K562 (cell line): ENCODE measurements around the gene SNX18. TPM values are rescaled to one million over a fixed set of nuclear protein-coding genes. Genes with fewer than 3 reads are reported as not detected.

ENCODE experiments used
- COPS2 ChIP-seq: fragments of 450-650 bp; conservative IDR thresholded peaks from 2 replicates; pipeline ENCODE4 v1.6.1; 2016; ENCODE audit warnings: mild to moderate bottlenecking, moderate library complexity
- HCFC1 ChIP-seq: IDR thresholded peaks from 2 replicates; pipeline ENCODE4 v1.6.1; 2012; ENCODE audit warnings: low read depth, low read length, improper control_type of control experiment
- MTA2 ChIP-seq: fragments of 450-650 bp; IDR thresholded peaks from 2 replicates; pipeline ENCODE4 v1.6.1; 2016; ENCODE audit warnings: low read depth
- NRF1 ChIP-seq, 2 experiments: fragments of 450-650 bp; IDR thresholded peaks in 1 of 2; conservative IDR thresholded peaks in 1 of 2; 2 replicates each; pipeline ENCODE4 v1.6.1; 2014; ENCODE audit warnings: mild to moderate bottlenecking in 2 of 2
- POLR2G ChIP-seq: fragments of 200-400 bp; formaldehyde crosslinking; IDR thresholded peaks from 2 replicates; pipeline ENCODE4 v1.6.1; 2017; ENCODE audit warnings: low read depth, mild to moderate bottlenecking, antibody characterized with exemption, low read length, moderate library complexity
- TCF3 ChIP-seq: sonication (generic); formaldehyde crosslinking; IDR thresholded peaks from 2 replicates; pipeline ENCODE4 v1.4.0; 2020; ENCODE audit warnings: mild to moderate bottlenecking, missing genetic modification reagents
- YY1 ChIP-seq, 3 experiments: IDR thresholded peaks; 2 replicates each; pipeline ENCODE4 v1.6.1; 2011; ENCODE audit warnings: low read length in 2 of 3, mild to moderate bottlenecking in 2 of 3, moderate library complexity in 2 of 3, borderline replicate concordance in 1 of 3, control low read depth in 1 of 3, low read depth in 1 of 3; ENCODE audit not compliant: insufficient read depth in 3 of 3, insufficient replicate concordance in 2 of 3, control insufficient read depth in 1 of 3, insufficient read length in 1 of 3; ENCODE audit errors: extremely low read depth in 1 of 3
- polyA plus RNA-seq, 8 experiments: library from polyadenylated mRNA; depleted of rRNA in 4 of 8; stranded (reverse) in 5 of 8; unstranded in 3 of 8; fragments of >200 nt; fragmentation: Nextera tagmentation in 2 of 8; fragmentation: Illumina TruSeq in 1 of 8; extraction: Ambion mirVana in 2 of 8; extraction: Trizol in 1 of 8; gene quantifications; 2 replicates each; pipeline versions ENCODE4 v1.2.1 to v1.2.3, GENCODE V29; 2011 to 2014; ENCODE audit warnings: inconsistent platforms in 1 of 8, missing spikeins in 1 of 8
- total RNA-seq, 7 experiments: library from RNA; depleted of rRNA in 6 of 7; stranded (reverse); fragments of >200 nt in 6 of 7; fragmentation: Illumina TruSeq in 2 of 7; extraction: Trizol in 2 of 7; gene quantifications; 2 replicates each; pipeline versions ENCODE4 v1.2.1 to v1.2.3, GENCODE V29; 2011 to 2021; ENCODE audit warnings: low replicate concordance in 1 of 7
- TF ChIP-seq, protein P1 (sequence below), 2 experiments: fragments of 150-350 bp in 1 of 2; IDR thresholded peaks; 2 replicates each; pipeline ENCODE4 v1.6.1; 2012 to 2016; ENCODE audit warnings: low read depth in 2 of 2, low read length in 2 of 2, mild to moderate bottlenecking in 1 of 2, moderate library complexity in 1 of 2
- TF ChIP-seq, protein P2 (sequence below): conservative IDR thresholded peaks from 2 replicates; pipeline ENCODE4 v1.6.1; 2011; ENCODE audit warnings: low read depth, mild to moderate bottlenecking, low read length; ENCODE audit not compliant: control insufficient read depth
- TF ChIP-seq, protein P3 (sequence below), 3 experiments: IDR thresholded peaks in 2 of 3; conservative IDR thresholded peaks in 1 of 3; 2 replicates each; pipeline ENCODE4 v1.5.1; 2011 to 2012; ENCODE audit warnings: low read length in 3 of 3, mild to moderate bottlenecking in 3 of 3, control low read depth in 2 of 3, improper control_type of control experiment in 1 of 3, inconsistent platforms in 1 of 3, low read depth in 1 of 3, mixed read lengths in 1 of 3, moderate library complexity in 1 of 3; ENCODE audit not compliant: insufficient read depth in 2 of 3
- TF ChIP-seq, protein P4 (sequence below): fragments of 450-650 bp; IDR thresholded peaks from 2 replicates; pipeline ENCODE4 v1.6.1; 2017; ENCODE audit warnings: antibody characterized with exemption, mild to moderate bottlenecking
- TF ChIP-seq, protein P5 (sequence below): fragments of 250-450 bp; sonication (Bioruptor Pico); IDR thresholded peaks from 2 replicates; pipeline ENCODE4 v1.8.0; 2021; ENCODE audit warnings: moderate library complexity, mild to moderate bottlenecking, inconsistent platforms

The SNX18 gene
- total and polyA plus RNA-seq, 9 of the 15 experiments (the other 6 are each of a cell fraction or from before 2014, with no cell fraction given), result 2.3 to 8.8 (median 6.0) TPM

DNA sequence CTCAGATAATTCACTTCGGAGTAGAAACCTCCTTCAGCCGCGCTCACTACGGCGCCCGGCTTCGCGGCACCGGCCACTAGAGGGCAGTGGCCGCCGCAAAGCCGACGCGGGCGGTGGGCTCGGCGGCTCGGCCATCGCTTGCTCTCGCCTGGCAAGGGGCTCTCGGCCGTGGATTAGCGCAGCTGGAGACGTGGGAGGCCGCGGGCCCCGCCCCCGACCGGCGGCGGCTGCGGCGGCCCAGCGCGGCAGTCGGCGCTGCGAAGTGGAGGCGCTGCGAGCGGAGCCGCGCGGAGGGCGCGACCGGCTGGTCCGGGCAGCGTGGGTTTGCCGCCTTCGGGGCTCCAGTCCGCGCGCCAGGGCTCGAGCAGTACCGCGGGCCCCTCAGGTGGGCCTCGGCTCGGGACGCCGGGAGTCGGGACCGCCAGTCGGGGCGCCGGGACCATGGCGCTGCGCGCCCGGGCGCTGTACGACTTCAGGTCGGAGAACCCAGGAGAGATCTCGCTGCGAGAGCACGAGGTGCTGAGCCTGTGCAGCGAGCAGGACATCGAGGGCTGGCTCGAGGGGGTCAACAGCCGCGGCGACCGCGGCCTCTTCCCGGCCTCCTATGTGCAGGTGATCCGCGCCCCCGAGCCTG is at the start of gene SNX18 (continued):
- TF ChIP-seq YY1 (IDR thresholded peaks at IDR 0.05; ENCODE audit: borderline replicate concordance in 1 of 3, control insufficient read depth in 1 of 3, extremely low read depth in 1 of 3, insufficient read depth in 3 of 3, insufficient read length in 1 of 3, insufficient replicate concordance in 2 of 3, low read depth in 1 of 3, low read length in 2 of 3) (peak in 2 of 3 experiments; percentile 71 to 85), TCF3 (peak; percentile 37), COPS2 (no peak), POLR2G (peak; percentile 81), MTA2 (no peak), HCFC1 (peak; percentile 73), NRF1 (conservative IDR thresholded peaks at IDR 0.05 in 1 of 2, IDR thresholded peaks at IDR 0.05 in 1 of 2) (peak in 1 of 2 experiments; percentile 8; a peak in 2 of 4 replicates)
- TF ChIP-seq, protein P1, sequence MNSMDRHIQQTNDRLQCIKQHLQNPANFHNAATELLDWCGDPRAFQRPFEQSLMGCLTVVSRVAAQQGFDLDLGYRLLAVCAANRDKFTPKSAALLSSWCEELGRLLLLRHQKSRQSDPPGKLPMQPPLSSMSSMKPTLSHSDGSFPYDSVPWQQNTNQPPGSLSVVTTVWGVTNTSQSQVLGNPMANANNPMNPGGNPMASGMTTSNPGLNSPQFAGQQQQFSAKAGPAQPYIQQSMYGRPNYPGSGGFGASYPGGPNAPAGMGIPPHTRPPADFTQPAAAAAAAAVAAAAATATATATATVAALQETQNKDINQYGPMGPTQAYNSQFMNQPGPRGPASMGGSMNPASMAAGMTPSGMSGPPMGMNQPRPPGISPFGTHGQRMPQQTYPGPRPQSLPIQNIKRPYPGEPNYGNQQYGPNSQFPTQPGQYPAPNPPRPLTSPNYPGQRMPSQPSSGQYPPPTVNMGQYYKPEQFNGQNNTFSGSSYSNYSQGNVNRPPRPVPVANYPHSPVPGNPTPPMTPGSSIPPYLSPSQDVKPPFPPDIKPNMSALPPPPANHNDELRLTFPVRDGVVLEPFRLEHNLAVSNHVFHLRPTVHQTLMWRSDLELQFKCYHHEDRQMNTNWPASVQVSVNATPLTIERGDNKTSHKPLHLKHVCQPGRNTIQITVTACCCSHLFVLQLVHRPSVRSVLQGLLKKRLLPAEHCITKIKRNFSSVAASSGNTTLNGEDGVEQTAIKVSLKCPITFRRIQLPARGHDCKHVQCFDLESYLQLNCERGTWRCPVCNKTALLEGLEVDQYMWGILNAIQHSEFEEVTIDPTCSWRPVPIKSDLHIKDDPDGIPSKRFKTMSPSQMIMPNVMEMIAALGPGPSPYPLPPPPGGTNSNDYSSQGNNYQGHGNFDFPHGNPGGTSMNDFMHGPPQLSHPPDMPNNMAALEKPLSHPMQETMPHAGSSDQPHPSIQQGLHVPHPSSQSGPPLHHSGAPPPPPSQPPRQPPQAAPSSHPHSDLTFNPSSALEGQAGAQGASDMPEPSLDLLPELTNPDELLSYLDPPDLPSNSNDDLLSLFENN (IDR thresholded peaks at IDR 0.05; ENCODE audit: low read depth in 2 of 2, low read length in 2 of 2), result peak in 1 of 2 experiments; percentile 95; a peak in 3 of 4 replicates
- TF ChIP-seq, protein P2, sequence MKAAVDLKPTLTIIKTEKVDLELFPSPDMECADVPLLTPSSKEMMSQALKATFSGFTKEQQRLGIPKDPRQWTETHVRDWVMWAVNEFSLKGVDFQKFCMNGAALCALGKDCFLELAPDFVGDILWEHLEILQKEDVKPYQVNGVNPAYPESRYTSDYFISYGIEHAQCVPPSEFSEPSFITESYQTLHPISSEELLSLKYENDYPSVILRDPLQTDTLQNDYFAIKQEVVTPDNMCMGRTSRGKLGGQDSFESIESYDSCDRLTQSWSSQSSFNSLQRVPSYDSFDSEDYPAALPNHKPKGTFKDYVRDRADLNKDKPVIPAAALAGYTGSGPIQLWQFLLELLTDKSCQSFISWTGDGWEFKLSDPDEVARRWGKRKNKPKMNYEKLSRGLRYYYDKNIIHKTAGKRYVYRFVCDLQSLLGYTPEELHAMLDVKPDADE, result peak; percentile 93
- TF ChIP-seq, protein P3, sequence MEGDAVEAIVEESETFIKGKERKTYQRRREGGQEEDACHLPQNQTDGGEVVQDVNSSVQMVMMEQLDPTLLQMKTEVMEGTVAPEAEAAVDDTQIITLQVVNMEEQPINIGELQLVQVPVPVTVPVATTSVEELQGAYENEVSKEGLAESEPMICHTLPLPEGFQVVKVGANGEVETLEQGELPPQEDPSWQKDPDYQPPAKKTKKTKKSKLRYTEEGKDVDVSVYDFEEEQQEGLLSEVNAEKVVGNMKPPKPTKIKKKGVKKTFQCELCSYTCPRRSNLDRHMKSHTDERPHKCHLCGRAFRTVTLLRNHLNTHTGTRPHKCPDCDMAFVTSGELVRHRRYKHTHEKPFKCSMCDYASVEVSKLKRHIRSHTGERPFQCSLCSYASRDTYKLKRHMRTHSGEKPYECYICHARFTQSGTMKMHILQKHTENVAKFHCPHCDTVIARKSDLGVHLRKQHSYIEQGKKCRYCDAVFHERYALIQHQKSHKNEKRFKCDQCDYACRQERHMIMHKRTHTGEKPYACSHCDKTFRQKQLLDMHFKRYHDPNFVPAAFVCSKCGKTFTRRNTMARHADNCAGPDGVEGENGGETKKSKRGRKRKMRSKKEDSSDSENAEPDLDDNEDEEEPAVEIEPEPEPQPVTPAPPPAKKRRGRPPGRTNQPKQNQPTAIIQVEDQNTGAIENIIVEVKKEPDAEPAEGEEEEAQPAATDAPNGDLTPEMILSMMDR (IDR thresholded peaks at IDR 0.05 in 2 of 3, conservative IDR thresholded peaks at IDR 0.05 in 1 of 3; ENCODE audit: insufficient read depth in 2 of 3, low read depth in 1 of 3, low read length in 3 of 3), result peak; percentile 92 to 98 (median 97)
- TF ChIP-seq, protein P4, sequence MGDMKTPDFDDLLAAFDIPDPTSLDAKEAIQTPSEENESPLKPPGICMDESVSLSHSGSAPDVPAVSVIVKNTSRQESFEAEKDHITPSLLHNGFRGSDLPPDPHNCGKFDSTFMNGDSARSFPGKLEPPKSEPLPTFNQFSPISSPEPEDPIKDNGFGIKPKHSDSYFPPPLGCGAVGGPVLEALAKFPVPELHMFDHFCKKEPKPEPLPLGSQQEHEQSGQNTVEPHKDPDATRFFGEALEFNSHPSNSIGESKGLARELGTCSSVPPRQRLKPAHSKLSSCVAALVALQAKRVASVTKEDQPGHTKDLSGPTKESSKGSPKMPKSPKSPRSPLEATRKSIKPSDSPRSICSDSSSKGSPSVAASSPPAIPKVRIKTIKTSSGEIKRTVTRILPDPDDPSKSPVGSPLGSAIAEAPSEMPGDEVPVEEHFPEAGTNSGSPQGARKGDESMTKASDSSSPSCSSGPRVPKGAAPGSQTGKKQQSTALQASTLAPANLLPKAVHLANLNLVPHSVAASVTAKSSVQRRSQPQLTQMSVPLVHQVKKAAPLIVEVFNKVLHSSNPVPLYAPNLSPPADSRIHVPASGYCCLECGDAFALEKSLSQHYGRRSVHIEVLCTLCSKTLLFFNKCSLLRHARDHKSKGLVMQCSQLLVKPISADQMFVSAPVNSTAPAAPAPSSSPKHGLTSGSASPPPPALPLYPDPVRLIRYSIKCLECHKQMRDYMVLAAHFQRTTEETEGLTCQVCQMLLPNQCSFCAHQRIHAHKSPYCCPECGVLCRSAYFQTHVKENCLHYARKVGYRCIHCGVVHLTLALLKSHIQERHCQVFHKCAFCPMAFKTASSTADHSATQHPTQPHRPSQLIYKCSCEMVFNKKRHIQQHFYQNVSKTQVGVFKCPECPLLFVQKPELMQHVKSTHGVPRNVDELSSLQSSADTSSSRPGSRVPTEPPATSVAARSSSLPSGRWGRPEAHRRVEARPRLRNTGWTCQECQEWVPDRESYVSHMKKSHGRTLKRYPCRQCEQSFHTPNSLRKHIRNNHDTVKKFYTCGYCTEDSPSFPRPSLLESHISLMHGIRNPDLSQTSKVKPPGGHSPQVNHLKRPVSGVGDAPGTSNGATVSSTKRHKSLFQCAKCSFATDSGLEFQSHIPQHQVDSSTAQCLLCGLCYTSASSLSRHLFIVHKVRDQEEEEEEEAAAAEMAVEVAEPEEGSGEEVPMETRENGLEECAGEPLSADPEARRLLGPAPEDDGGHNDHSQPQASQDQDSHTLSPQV, result 0 out of 2 replicates have a peak, but pooled peaks have one; percentile 32
- TF ChIP-seq, protein P5, sequence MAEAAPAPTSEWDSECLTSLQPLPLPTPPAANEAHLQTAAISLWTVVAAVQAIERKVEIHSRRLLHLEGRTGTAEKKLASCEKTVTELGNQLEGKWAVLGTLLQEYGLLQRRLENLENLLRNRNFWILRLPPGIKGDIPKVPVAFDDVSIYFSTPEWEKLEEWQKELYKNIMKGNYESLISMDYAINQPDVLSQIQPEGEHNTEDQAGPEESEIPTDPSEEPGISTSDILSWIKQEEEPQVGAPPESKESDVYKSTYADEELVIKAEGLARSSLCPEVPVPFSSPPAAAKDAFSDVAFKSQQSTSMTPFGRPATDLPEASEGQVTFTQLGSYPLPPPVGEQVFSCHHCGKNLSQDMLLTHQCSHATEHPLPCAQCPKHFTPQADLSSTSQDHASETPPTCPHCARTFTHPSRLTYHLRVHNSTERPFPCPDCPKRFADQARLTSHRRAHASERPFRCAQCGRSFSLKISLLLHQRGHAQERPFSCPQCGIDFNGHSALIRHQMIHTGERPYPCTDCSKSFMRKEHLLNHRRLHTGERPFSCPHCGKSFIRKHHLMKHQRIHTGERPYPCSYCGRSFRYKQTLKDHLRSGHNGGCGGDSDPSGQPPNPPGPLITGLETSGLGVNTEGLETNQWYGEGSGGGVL (CRISPR knock-in tag), result no peak
